ENCODE data around the gene FERMT2.

FERMT2 gene

GRCh38 chr14:52863334-52863700 is 87.5 kb downstream of the FERMT2 start:
- DNase-seq (ENCODE audit: low spot score), result no peak

- DNase-seq (ENCODE audit: low spot score), result no peak
Observed at GRCh38 chr14:52862632-52863333, 88.1 kb downstream of the FERMT2 start.

- no peak for DNase-seq (ENCODE audit: low spot score)
Observed at GRCh38 chr14:52861403-52861802, 89.4 kb downstream of the FERMT2 start.

GRCh38 chr14:52860910-52861309 is 89.9 kb downstream of the FERMT2 start:
- DNase-seq (ENCODE audit: low spot score), result no peak

GRCh38 chr14:52860209-52860608 is 90.6 kb downstream of the FERMT2 start:
- no peak for DNase-seq (ENCODE audit: low spot score)

GRCh38 chr14:52856139-52856538 is 94.7 kb downstream of the FERMT2 start:
- no peak for DNase-seq (ENCODE audit: low spot score)

GRCh38 chr14:52853522-52853854 is 97.4 kb downstream of the FERMT2 start:
- no peak for DNase-seq (ENCODE audit: low spot score)

GRCh38 chr14:52852810-52853521 is 97.9 kb downstream of the FERMT2 start:
- DNase-seq (ENCODE audit: low spot score), result no peak

GRCh38 chr14:52850451-52850909 is 100.4 kb downstream of the FERMT2 start:
- no peak for DNase-seq (ENCODE audit: low spot score)

- DNase-seq (ENCODE audit: low spot score), result no peak
Observed at GRCh38 chr14:52848626-52849025, 102.2 kb downstream of the FERMT2 start.

GRCh38 chr14:52846591-52846990 is 104.3 kb downstream of the FERMT2 start:
- DNase-seq (ENCODE audit: low spot score), result no peak

GRCh38 chr14:52845081-52845480 is 105.8 kb downstream of the FERMT2 start:
- no peak for DNase-seq (ENCODE audit: low spot score)

GRCh38 chr14:52844262-52845060 is 106.4 kb downstream of the FERMT2 start:
- no peak for DNase-seq (ENCODE audit: low spot score)

- DNase-seq (ENCODE audit: low spot score), result no peak
Observed at GRCh38 chr14:52840877-52841276, 110.0 kb downstream of the FERMT2 start.

- DNase-seq (ENCODE audit: low spot score), result no peak
Observed at GRCh38 chr14:52837451-52837850, 113.4 kb downstream of the FERMT2 start.

GRCh38 chr14:52836063-52836462 is 114.8 kb downstream of the FERMT2 start:
- no peak for DNase-seq (ENCODE audit: low spot score)

- no peak for DNase-seq (ENCODE audit: low spot score)
Observed at GRCh38 chr14:52835122-52835903, 115.5 kb downstream of the FERMT2 start.

GRCh38 chr14:52834440-52834842 is 116.4 kb downstream of the FERMT2 start:
- no peak for DNase-seq (ENCODE audit: low spot score)

- DNase-seq (ENCODE audit: low spot score), result no peak
Observed at GRCh38 chr14:52833891-52834290, 117.0 kb downstream of the FERMT2 start.

GRCh38 chr14:52829527-52830185 is 121.2 kb downstream of the FERMT2 start:
- no peak for DNase-seq (ENCODE audit: low spot score)

- no peak for DNase-seq (ENCODE audit: low spot score)
Observed at GRCh38 chr14:52827426-52827825, 123.4 kb downstream of the FERMT2 start.

GRCh38 chr14:52825085-52825484 is 125.8 kb downstream of the FERMT2 start:
- DNase-seq (ENCODE audit: low spot score), result no peak

Data from hematopoietic multipotent progenitor cell treated with erythropoietin and hydrocortisone succinate and interleukin-3 and kit ligand, for 15 days (in vitro differentiated cells).